T follicular helper cell (primary cell): Measurements from ENCODE around the gene IRX1.

Source experiments
- DNase-seq: peaks from one replicate; pipeline ENCODE4 v3.0.0-alpha.2; 2020; ENCODE audit warnings: low read depth

Gene IRX1

GRCh38 chr5:3600106-3601060 lies 4.8 kb downstream of the IRX1 start:
- no peak for DNase-seq

GRCh38 chr5:3601061-3601710 lies 5.6 kb downstream of the IRX1 start:
- no peak for DNase-seq

- DNase-seq: no peak
These were observed 6.5 kb downstream of the IRX1 start for GRCh38 chr5:3601911-3602782.

GRCh38 chr5:3602785-3603502 lies 7.3 kb downstream of the IRX1 start:
- DNase-seq: no peak

- DNase-seq: no peak
These were observed 8.9 kb downstream of the IRX1 start for GRCh38 chr5:3604501-3604900.

- DNase-seq: no peak
These were observed 9.8 kb downstream of the IRX1 start for GRCh38 chr5:3605298-3606010.

GRCh38 chr5:3606121-3606831 lies 10.6 kb downstream of the IRX1 start:
- DNase-seq: no peak

GRCh38 chr5:3607541-3608181 lies 12.0 kb downstream of the IRX1 start:
- DNase-seq: no peak

GRCh38 chr5:3609120-3609681 lies 13.6 kb downstream of the IRX1 start:
- no peak for DNase-seq

- DNase-seq: no peak
These were observed 17.0 kb downstream of the IRX1 start for GRCh38 chr5:3612591-3613042.

GRCh38 chr5:3613726-3614125 lies 18.1 kb downstream of the IRX1 start:
- DNase-seq: no peak

GRCh38 chr5:3615217-3615616 lies 19.6 kb downstream of the IRX1 start:
- DNase-seq: no peak

- DNase-seq: no peak
These were observed 20.2 kb downstream of the IRX1 start for GRCh38 chr5:3615829-3616228.

- DNase-seq: no peak
These were observed 23.9 kb downstream of the IRX1 start for GRCh38 chr5:3619579-3619978.

- DNase-seq: no peak
These were observed 27.3 kb downstream of the IRX1 start for GRCh38 chr5:3622961-3623360.

GRCh38 chr5:3625626-3626025 lies 30.0 kb downstream of the IRX1 start:
- no peak for DNase-seq

GRCh38 chr5:3634061-3634460 lies 38.4 kb downstream of the IRX1 start:
- DNase-seq: no peak

GRCh38 chr5:3639175-3639574 lies 43.5 kb downstream of the IRX1 start:
- DNase-seq: no peak

- DNase-seq: no peak
These were observed 46.6 kb downstream of the IRX1 start for GRCh38 chr5:3642231-3642630.
